Mesodermal cell (in vitro differentiated cells): ENCODE results near the gene SCN10A.

Source experiments
- H3K27ac ChIP-seq: 2 replicates; pipeline ENCODE4 v1.7.0; 2013; ENCODE audit warnings: mild to moderate bottlenecking, low read depth, low read length, moderate library complexity; ENCODE audit not compliant: severe bottlenecking
- H3K36me3 ChIP-seq: 2 replicates; pipeline ENCODE4 v1.7.1; 2013; ENCODE audit warnings: mild to moderate bottlenecking, low read length, moderate library complexity; ENCODE audit not compliant: control insufficient read depth, insufficient read depth
- H3K4me1 ChIP-seq: one replicate; pipeline ENCODE4 v1.7.1; 2013; ENCODE audit warnings: mild to moderate bottlenecking, low read length; ENCODE audit not compliant: insufficient read depth, control insufficient read depth, poor library complexity, severe bottlenecking
- H3K4me3 ChIP-seq: 2 replicates; pipeline ENCODE4 v1.7.0; 2013; ENCODE audit warnings: low read length, control low read depth, mild to moderate bottlenecking; ENCODE audit not compliant: insufficient read depth, poor library complexity, severe bottlenecking; ENCODE audit errors: extremely low read depth
- H3K9me3 ChIP-seq: 2 replicates; pipeline ENCODE4 v1.7.1; 2013; ENCODE audit warnings: mild to moderate bottlenecking, low read length, moderate library complexity; ENCODE audit not compliant: control insufficient read depth
- WGBS, 2 experiments: methylation state at CpG; one replicate each; pipeline ENCODE4 v1.1.5; 2013; ENCODE audit warnings: missing lambda C conversion rate in 2 of 2; ENCODE audit not compliant: insufficient coverage in 2 of 2; 5-methylcytosine and 5-hydroxymethylcytosine counted together

The SCN10A gene

GRCh38 chr3:38792983-38793382 lies 23.0 kb downstream of the SCN10A start:
- Histone ChIP-seq H3K9me3 (no peaks in the 10 kb centered on the region), H3K4me3 (no peak overlapping the region), H3K27ac (no peak overlapping the region), H3K4me1 (no peaks in the 10 kb centered on the region), H3K36me3 (no peaks in the 10 kb centered on the region)
- no CpG with 5 or more reads among the region's 1 CpG for WGBS, 2 experiments

- Histone ChIP-seq H3K4me1 (no peaks in the 10 kb centered on the region), H3K4me3 (no peak overlapping the region), H3K36me3 (no peaks in the 10 kb centered on the region), H3K9me3 (no peaks in the 10 kb centered on the region), H3K27ac (no peak overlapping the region)
- WGBS, 2 experiments = 54 to 62% methylated on average over 2 to 3 of the region's 4 CpGs
Observed at GRCh38 chr3:38782148-38782547, 33.9 kb downstream of the SCN10A start.

DNA sequence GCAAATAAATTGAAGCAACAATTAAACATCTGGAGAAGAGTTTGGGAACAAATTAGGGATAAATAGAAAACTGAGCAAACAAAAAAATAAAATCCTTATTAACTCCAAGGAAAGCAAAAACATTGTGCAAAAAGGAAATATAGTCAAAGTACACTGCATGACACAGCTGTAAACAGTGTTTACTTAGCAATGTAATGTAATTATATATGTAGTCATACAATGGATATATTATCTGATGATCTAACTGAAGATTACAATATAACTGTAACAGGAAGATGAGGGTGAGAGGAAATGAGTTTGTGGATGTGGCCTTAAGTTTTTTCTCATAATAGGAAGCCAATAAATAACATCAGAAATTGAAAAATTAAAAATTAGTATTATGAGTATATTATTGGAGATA lies 42.5 kb downstream of the SCN10A start:
- H3K27ac ChIP-seq = no peak overlapping the region
- no peak overlapping the region for H3K4me3 ChIP-seq
- no peaks in the 10 kb centered on the region for H3K4me1 ChIP-seq
- no peaks in the 10 kb centered on the region for H3K36me3 ChIP-seq
- H3K9me3 ChIP-seq = no peaks in the 10 kb centered on the region

DNA sequence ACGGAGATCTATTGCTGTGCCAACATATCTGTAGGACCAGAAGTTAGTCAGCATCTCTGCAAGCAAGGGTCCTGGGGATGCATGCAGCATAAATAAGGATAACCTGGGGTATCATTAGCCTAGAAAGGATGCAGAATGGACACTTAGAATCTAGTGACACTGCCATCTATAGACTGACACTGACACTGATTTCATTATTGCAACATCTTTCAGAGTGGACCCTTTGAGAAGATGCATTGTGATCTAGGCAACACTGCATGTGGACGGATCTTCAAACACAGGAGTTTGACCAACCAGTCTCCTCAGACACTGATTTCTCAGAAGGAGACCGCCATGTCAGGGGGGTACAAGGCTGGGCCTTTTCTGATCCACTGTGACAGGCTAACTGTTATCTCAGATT lies 52.4 kb downstream of the SCN10A start:
- H3K4me3 ChIP-seq = no peak overlapping the region
- H3K9me3 ChIP-seq = no peaks in the 10 kb centered on the region
- no peaks in the 10 kb centered on the region for H3K4me1 ChIP-seq
- H3K36me3 ChIP-seq = no peaks in the 10 kb centered on the region
- H3K27ac ChIP-seq = no peak overlapping the region
- WGBS, 2 experiments = 70 to 74% methylated on average over 2 of the region's 3 CpGs

- 59% methylated on average over 3 of the region's 3 CpGs; no CpG with 5 or more reads in 1 of the 2 experiments for WGBS, 2 experiments
- Histone ChIP-seq H3K4me3 (no peak overlapping the region), H3K36me3 (no peaks in the 10 kb centered on the region), H3K27ac (no peak overlapping the region), H3K4me1 (no peaks in the 10 kb centered on the region), H3K9me3 (no peaks in the 10 kb centered on the region)
Observed at GRCh38 chr3:38758557-38758956, 57.5 kb downstream of the SCN10A start.

DNA sequence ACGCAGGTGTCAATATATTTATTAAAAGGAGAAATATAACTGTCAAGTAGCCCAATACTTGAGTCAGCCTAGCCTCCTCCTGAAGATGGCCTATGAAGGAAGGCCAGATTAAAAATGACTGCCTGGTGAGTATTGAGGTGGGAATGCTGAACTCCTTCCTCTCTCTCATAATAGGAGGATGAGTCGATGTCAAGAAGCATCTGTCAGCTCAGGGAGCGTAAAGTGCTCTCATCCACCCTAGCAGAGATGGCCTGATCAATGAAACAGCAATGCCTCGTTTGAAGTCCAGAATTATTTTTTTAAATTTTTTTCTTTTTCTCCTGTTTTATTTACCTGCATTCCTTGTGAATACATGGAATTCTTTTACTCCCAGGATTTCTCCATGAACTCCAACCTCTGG lies 58.3 kb downstream of the SCN10A start:
- 83% methylated on average over 1 of the region's 4 CpGs; no CpG with 5 or more reads in 1 of the 2 experiments for WGBS, 2 experiments
- H3K27ac ChIP-seq = no peak overlapping the region
- H3K4me1 ChIP-seq = no peaks in the 10 kb centered on the region
- H3K4me3 ChIP-seq = no peak overlapping the region
- H3K9me3 ChIP-seq = no peaks in the 10 kb centered on the region
- H3K36me3 ChIP-seq = no peaks in the 10 kb centered on the region

- 72 to 78% methylated on average over 5 of the region's 5 CpGs for WGBS, 2 experiments
- Histone ChIP-seq H3K27ac (no peak overlapping the region), H3K9me3 (no peaks in the 10 kb centered on the region), H3K36me3 (no peaks in the 10 kb centered on the region), H3K4me1 (no peaks in the 10 kb centered on the region), H3K4me3 (no peak overlapping the region)
Observed at GRCh38 chr3:38756892-38757291, 59.1 kb downstream of the SCN10A start.

DNA sequence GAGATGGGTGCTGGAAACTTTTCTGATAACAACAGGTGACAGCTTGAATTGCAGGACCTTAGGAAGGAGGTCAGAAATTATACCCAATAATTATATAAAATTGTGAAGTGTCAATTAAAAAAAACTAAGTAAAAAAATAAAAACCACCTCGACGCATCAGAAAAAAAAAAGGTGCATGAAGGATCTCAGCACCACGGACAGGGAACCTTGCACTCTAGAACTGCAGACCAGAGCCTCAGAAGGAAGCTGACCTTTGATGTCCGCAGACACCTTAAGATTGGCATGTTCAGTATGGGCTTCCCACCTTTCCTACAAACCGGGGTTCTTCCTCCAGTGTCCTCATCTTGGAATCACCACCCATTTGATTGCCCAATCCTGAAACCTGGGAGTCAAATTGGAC lies 60.9 kb downstream of the SCN10A start:
- H3K4me3 ChIP-seq = no peak overlapping the region
- H3K36me3 ChIP-seq = no peaks in the 10 kb centered on the region
- whole genome bisulfite sequencing, 2 experiments = 40 to 50% methylated on average over 3 to 4 of the region's 5 CpGs
- H3K4me1 ChIP-seq = no peaks in the 10 kb centered on the region
- H3K9me3 ChIP-seq = no peaks in the 10 kb centered on the region
- H3K27ac ChIP-seq = no peak overlapping the region

GRCh38 chr3:38746641-38747040 lies 69.4 kb downstream of the SCN10A start:
- no CpG with 5 or more reads among the region's 1 CpG for WGBS, 2 experiments
- Histone ChIP-seq H3K27ac (no peak overlapping the region), H3K4me1 (no peaks in the 10 kb centered on the region), H3K9me3 (no peaks in the 10 kb centered on the region), H3K36me3 (no peaks in the 10 kb centered on the region), H3K4me3 (no peak overlapping the region)

- no peaks in the 10 kb centered on the region for H3K4me1 ChIP-seq
- no peak overlapping the region for H3K4me3 ChIP-seq
- WGBS, 2 experiments = 90 to 92% methylated on average over 7 of the region's 7 CpGs
- H3K9me3 ChIP-seq = no peaks in the 10 kb centered on the region
- H3K36me3 ChIP-seq = no peaks in the 10 kb centered on the region
- no peak overlapping the region for H3K27ac ChIP-seq
Observed at GRCh38 chr3:38743043-38743442, 73.0 kb downstream of the SCN10A start.

GRCh38 chr3:38742550-38742949 lies 73.5 kb downstream of the SCN10A start:
- Histone ChIP-seq H3K4me3 (no peak overlapping the region), H3K27ac (no peak overlapping the region), H3K4me1 (no peaks in the 10 kb centered on the region), H3K9me3 (no peaks in the 10 kb centered on the region), H3K36me3 (no peaks in the 10 kb centered on the region)
- WGBS, 2 experiments = 92 to 100% methylated on average over 1 of the region's 1 CpG

DNA sequence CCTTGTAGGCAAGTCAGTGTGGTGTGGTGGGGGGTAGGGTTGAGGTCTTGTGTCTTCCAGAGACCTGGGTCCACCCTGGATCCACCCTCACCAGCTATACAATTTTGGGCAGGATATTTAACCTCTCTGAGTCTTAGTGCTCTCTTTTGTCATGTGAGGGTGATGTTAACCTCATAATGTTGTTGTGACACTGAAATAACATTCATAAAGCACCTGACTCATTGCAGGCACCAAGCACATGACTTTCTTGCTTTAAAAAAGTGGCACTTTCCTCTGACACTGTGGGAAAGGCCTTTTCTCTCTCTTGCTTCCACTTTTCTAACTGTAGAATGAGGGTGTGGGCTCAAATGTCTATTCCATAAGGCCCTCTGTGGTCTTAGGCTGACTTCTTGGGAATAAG lies 75.5 kb downstream of the SCN10A start:
- H3K4me1 ChIP-seq = no peaks in the 10 kb centered on the region
- H3K4me3 ChIP-seq = no peak overlapping the region
- H3K36me3 ChIP-seq = no peaks in the 10 kb centered on the region
- no peak overlapping the region for H3K27ac ChIP-seq
- H3K9me3 ChIP-seq = no peaks in the 10 kb centered on the region
